Fibroblast of skin of right biceps (primary cell): ENCODE measurements around the gene ATP4A.
A peak's percentile ranks its signal among the peaks of the same experiment; 100 is the strongest.

Experiments
- DNase-seq: peaks from one replicate; pipeline ENCODE4 v3.0.0-alpha.2; 2013

Gene ATP4A

DNA sequence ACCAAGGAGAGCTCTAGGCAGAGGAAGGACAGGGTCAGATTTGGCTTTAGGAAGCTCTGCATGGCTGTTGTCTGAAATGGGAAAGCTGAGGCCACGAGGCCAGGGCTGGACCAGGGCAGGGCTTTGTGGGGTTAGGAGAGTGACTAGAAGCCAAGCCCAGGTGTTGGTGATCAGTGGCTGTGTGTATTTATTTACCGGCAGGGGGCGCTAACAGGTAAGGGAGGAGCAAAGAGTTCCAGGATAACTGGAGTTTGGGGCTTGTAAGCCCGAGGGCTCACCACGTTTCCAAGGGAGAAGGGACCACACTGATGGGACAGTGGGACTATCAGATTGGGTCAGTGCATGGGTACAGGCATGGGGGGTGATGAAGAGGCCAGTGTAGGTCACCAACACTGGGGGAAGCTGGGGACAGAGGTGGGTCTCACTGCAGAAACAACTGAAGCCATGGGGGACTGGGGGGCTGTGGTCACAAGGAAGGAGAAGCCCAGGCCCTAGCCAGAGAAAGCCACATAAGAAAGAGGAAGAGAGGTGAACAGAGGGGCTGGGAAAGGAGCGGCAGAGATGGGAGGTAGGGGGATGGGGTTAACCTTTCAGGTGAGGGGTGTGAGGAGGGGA, 14.2 kb downstream of the ATP4A start:
- peak; percentile 66 for DNase-seq

DNA sequence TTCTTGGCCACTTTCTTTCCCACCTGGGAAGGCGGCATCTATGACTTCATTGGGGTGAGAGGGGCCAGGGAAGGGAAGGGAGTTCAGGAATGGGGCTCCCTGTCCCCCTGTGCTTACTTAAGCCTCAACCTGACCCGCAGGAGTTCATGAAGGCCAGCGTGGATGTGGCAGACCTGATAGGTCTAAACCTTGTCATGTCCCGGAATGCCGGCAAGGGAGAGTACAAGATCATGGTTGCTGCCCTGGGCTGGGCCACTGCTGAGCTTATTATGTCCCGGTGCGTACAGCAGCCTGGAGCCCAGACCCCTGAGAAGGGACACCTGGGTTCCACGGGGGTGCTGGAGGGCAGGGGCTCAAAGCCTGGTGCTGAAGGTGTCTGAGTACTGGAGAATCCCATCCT, 16.9 kb downstream of the ATP4A start:
- DNase-seq: no peak

DNA sequence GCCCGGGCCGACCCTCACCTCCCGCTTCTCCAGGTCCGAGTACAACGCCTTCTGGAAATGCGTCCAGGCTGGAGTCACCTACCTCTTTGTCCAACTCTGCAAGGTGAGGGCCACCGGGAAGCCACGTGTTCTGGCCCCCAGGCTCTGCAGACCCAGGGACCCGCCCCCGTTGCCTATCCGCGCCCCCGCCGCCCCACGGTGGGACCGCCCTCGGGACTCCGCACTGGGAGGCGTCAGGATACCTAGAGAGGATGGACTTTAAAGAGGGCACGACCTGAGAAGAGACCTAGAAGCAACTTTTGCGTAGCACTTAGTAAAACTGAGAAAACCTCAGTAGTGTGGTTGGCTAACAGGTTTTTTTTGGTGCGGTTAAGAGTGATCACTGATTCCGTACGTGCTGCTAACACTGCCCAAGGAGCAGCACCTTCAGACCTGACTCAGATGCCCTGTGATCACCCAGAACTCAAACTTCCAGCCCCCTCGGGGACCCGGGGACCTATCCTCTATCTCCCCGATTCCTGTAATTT, 17.5 kb downstream of the ATP4A start:
- peak; percentile 15 for DNase-seq

DNA sequence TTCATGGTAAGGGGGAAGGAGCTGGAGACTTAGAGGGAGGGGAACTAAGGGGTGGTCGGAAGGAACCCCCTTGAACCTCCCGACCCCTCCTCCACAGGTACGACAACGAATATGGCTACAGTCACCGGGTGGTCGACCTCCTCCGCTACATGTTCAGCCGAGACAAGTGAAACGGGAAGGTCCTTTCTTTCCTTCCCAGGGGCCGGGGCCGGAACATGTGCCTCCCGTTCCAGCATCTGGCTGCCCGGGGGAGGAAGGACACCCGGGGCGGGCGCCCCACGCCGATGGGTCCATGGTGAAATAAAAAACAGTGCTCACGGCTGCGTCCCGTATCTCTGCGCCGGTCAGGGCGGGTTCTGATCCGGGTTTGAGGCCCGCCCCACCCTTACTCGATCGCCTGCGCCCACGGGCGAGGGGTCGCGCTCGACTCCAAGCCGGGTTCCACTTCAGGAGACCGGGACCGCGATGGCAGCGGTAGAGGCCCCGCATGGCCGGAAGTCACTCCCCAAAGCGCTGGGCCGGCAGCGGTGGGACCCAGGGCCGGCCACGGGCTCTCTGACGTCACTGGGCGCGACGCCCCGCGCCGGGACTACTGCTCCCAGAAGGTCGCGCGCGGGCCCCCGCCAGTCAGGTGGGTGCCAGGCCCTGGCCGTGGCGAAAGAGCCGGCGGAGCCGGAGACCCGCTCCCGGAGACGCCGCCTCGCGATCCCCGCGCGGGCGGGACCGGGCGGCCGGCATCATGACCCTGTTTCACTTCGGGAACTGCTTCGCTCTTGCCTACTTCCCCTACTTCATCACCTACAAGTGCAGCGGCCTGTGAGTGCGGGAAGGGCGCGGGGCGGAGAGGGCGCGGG, 18.2 kb downstream of the ATP4A start, which contains the start of gene TMEM147:
TMEM147 (plus strand) TSS at position 626 of the 854 bp plus-strand sequence; CDS start at position 740, 114 bp downstream.
- peak; percentile 89 for DNase-seq

DNA sequence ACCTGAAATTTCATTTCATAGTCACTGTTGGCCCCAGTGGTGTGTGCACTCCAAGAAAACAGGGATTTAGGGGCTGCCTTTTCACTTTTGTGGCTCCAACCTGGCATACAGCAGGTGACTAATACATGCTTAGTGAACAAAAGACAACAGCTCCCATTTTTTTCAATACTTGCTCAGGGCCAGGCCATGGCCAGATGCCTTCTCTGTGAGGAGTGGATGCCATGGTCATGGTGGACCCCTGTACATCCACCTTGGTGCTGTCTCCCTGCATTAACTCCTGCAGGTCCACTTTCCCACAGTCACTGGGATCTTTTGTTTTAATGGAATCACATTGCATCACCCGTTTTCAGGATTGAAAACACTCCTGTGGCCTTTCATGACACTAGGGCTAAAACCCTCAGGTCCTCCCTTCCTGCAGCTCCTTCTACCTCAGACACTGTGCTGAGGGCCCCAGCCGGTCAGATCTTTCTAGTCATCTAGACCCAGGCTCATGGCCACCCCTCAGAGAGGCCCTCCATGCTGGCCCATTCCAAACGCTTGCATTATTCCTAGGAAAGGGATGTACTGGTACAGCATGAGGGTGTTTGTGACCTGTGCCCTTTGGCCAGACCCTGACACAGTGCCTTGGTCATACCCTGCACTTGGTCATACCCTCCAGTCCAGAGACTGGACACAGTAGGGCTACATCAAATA, 19.2 kb downstream of the ATP4A start:
- DNase-seq: no peak

DNA sequence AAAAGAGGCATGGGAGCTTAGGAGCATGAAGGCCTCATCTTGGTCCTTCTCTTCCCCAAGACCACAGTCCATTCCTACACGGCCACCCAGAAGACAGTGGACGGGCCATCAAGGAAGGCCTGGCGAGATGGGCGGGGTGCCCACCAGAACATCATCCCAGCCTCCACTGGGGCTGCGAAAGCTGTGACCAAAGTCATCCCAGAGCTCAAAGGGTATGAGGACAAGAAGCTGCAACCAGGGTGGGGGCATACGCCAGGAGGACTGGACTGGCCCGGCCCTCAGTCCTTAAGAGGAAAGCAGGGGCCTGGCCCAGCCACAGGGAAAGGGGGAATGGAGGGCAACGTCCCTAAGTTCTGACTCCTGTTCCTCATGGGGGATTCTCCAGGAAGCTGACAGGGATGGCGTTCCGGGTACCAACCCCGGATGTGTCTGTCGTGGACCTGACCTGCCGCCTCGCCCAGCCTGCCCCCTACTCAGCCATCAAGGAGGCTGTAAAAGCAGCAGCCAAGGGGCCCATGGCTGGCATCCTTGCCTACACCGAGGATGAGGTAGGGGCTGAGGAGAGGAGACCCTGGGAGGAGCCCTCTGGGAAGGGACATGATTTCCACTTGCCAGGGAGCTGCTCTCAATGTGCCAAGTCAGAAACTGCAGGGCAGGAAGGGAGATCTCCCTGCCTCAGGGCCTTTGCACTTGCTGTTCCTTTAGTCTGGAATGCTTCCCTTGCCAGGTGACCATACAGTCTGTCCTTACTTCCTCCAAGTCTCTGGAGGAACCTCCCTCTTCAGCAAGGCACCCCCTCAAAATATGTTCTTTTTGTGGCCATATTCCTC, 20.0 kb downstream of the ATP4A start:
- DNase-seq: no peak

DNA sequence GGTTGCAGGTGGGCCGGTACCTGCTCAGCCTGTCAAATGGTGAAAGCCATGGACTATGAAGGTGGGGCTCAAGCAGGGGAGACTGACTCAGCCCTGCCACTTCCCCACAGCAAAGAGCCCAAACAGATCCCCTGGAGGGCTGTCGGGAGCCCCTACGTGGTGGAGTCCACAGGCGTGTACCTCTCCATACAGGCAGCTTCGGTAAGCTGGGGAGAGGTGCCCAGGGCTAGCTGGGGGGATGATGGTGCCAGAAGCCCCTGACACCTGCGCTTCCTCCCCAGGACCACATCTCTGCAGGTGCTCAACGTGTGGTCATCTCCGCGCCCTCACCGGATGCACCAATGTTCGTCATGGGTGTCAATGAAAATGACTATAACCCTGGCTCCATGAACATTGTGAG, 21.2 kb downstream of the ATP4A start:
- DNase-seq: no peak

DNA sequence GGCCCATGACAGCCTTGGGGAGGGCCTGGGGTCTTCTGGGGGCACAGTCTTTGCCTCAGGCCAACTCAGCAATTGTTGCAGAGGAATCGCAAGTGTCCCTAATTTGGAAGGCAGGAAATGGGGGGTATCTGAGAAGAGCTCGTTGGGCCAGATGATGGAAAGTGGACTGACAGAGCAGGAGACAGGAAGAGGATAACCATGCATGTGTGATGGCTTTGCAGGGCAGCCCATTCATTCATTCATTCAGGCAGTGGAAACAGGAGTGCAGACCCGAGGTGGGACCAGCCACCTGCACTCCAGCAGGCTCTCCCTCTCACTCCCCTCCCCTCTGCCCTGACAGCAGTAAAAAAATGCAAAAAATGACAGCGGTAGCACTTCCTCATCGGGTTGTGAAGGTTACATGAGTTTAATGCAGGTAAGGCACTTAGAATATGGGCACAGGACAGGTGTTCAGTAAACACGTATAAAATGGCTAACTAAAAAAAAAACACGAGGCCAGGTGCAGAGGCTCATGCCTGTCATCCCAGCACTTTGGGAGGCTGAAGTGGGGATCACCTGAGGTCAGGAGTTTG, 23.0 kb downstream of the ATP4A start:
- no peak for DNase-seq

DNA sequence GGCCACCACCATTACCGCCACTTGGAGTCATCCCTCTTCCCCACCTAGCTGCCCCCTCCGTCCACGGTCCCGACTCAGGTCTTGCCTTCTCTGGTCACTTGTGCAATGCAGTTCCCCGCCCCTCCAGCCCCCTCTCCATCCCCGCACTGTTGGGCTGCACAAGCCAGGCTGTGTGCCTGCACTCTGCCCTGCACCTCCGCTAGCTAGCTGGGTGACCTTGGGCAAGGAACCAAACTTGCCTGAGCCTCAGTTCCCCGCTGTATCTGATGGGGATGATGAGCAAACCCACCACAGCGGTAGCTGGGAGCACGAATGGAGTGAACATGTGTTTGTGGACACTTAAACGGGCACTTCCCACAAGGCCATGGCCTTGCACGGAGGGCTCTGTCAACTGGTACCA, 23.6 kb downstream of the ATP4A start:
- DNase-seq: no peak

DNA sequence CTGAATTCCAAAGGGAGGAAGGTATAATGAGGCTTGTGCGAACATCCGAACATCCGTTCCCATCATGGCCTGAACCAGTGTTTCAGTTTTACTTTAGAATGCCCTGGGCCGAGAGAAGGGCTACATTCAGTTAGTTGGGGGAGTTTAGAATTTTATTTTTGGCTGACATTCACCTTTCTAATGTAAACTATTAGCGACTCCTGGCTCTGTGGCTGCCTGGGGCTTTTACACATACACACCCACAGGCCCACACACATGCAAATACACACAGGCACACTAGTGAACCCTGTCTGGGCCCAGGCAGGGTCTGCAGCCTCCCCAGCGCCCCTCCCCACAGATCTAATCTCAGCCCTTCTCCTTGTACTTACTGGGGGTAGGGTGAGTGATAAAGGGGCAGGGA, 24.1 kb downstream of the ATP4A start:
- no peak for DNase-seq

DNA sequence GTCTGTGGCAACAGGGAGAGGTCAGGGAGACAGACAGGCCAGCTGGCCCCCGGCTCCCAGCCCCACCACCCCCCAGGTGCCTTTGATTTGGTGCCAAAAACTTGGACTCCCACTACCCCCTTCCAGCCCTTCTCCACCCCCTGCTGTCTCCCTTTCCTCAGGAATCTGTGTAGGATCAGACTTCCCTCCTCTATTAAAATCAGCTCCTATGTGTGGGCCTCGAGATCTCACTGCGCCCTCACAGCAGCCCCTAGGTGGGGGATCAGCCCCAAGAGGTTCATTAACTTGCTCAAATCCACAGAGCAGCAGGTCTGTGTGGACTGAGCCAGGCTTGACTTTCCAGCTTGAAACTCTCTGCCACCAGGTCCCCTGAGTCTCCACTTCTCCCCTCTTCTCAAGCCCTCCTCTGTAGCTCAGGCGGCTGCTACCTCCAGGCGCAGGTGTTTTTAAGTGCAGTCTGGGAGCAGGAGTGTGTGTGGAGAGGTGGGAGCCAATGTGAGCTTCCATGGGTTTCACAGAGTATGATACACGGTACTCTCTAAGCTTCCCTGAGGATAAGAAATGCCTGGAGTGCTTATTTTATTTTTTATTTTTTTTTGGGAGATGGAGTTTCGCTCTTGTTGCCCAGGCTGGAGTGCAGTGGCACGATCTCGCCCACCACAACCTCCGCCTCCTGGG, 28.5 kb downstream of the ATP4A start:
- no peak for DNase-seq

DNA sequence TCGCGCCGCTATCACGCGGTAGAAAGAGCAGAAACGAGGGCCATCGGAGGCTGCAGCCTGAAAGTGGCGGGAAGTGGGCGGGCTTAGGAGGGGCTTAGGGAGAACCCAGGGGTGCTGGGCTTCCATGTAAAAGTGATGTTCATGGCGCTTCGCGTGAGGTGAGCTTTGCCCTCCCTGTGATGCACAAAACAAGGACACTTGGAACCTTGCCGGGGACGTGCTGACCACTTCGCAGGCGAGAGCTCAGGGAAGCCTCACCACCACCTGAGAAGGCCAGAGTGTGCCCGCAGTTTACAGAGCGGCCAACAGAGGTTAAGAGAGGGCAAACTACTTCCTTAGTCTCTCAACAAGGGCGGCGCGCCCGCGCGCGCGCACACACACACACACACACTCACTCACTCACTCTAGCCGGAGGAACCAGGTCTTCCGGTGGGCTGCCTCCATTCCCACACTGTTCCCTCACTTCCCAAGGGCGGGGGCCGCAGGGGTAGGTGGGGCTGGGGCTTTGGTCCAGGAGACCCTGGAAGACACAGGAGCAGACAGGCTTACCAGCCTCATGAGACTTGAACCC, 29.6 kb downstream of the ATP4A start:
- DNase-seq: no peak

DNA sequence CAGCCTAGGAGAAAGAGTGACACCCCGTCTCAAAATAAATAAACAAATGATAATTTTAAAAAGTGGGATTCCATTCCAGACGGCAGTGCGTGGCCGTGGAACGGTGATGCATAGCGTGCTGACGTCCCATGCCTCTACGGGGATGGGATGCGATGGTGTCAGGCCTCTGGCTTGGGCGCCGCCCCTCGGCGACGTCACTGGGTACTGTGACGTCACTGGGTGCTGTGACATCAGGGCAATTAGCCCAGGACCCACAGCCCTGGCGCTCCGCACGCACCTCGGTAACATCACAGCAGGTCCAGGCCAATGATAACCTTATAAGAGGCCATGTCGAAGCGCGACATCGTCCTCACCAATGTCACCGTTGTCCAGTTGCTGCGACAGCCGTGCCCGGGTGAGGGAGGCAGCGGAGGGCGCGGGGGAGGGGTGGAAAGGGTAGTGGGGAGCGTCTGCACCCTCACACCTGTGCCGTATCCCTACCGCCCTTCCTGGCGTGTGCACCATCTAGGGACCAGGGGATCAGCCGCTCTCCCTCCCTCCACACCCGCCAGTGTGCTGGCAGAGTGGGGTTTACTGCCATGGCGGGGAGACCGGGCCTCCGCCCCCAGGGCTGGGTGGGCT, 30.1 kb downstream of the ATP4A start, which contains the start of gene GAPDHS:
GAPDHS (plus strand) TSS at position 256 of the 621 bp plus-strand sequence; CDS start at position 328, 72 bp downstream.
- no peak for DNase-seq

DNA sequence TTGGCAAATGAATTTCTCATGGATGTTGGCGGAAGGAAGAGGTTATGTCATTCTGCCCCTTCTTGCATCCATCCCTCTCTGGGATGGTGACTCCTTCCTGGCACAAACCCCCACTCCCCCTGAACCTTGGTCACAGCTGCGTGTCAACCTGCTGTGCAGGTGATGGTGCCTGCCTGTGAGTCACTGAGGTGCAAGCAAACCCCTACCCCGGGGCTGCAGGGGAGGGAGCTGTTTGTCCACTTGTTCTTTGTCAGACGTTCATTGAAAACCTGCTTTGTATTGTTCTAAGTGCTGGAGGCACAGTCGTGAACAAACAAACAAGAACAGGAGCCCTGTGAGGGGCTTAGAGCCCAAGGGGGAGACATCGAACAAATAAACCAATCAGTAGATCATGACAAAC, 32.2 kb downstream of the ATP4A start:
- no peak for DNase-seq

DNA sequence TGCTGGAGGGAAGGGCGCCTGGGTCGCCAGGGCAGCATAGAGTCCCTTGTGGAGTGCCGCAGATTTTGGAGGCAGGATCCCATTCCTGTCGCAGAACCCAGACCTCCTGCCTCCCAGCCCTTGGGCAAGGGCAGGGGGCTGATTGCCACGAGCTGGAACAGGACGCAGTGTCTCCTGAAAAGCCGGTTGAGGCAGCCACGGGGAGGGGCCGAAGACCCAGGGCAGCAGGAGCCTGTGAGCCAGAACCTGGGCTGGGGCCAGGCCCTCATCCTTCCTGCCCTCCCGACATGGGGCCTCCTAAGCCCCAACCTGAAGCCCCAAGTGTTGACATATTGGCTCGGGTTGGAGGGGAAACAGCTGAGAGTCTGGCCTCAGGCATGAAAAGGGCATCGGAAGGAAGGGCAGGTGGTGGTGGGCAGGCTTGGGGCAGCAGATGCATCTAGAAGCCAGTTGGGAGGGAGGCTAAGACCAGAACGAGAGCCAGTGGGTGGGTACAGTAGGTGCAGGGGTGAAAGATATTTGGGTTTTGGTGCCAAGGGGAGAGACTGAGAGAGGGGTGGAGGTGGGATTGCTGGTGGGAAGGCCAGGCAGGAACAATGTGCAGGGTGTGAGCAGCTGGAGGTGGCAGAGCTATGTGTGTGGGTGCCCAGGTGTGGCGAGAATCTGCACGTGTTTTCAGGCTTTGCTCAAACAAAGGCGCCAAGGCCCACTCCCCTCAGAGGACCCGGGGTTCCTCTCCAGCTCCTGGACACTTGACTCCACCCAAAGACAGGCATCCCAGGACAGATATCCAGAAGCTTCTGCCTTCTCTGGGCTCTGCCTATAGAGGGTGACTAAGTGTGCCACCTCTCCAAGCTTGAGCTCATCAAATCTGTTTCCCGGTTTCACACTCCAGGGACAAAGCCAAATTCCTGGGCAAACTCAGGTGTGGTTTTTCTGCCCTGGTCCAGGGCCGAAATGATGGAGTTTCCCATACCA, 33.9 kb downstream of the ATP4A start:
- no peak for DNase-seq

DNA sequence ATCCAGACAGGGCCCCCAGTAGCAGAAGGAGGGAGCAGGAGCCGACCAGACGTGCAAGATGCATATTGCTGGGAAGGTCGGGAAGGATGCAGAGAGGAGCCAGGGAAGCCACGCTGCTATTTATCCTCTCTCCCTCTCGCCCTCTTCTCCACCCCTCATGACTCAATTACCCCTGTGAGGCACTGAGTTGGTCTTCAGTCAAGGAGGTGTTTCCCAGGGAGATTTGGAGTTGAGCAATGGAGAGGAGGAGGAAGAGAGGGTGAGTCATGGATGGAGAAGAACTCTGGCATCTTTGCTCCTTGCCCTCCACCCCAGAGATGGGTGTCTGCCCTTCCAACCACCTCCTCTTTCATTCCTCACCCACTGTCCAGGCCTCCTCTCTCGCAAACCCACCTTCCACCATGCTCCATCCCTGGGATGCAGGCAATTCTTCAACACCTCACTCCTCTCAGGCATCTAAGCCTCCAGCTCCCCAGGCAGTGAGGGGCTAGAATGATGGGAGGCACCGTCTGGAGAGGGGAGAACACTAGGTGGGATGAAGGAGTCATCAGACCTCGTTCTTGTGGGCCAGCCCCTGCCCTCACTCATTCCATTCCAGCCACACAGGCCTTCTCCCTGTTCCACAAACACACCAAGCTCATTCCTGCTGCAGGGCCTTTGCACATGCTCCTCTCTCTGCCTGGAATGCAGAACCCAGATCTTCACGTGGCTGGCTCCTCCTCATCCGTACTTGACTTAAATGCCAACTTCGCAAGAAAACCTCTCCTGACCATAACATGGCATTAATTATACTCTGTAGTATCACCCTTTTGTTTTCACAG, 35.0 kb downstream of the ATP4A start, which contains the start of gene SBSN:
SBSN (minus strand) TSS at position 94 of the 821 bp plus-strand sequence; CDS start at position 64, 30 bp downstream.
- DNase-seq: peak; percentile 80

DNA sequence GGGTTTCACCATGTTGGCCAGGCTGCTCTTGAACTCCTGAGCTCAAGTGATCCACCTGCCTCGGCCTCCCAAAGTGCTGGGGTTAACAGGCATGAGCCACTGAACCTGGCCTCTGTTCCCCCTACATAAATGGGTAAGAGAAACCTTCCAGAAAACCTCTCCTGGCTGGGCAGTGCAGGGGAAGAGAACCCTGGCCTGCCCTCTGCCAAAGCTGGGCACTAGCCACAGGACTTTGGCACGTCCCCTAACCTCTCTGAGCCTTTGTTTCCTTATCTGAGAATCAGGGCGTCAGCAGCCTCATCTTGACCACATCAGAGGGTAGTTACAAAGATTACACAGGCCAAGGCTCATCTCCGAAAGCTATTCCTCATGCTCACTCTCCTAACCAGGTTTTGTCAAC, 37.6 kb downstream of the ATP4A start:
- DNase-seq: no peak

DNA sequence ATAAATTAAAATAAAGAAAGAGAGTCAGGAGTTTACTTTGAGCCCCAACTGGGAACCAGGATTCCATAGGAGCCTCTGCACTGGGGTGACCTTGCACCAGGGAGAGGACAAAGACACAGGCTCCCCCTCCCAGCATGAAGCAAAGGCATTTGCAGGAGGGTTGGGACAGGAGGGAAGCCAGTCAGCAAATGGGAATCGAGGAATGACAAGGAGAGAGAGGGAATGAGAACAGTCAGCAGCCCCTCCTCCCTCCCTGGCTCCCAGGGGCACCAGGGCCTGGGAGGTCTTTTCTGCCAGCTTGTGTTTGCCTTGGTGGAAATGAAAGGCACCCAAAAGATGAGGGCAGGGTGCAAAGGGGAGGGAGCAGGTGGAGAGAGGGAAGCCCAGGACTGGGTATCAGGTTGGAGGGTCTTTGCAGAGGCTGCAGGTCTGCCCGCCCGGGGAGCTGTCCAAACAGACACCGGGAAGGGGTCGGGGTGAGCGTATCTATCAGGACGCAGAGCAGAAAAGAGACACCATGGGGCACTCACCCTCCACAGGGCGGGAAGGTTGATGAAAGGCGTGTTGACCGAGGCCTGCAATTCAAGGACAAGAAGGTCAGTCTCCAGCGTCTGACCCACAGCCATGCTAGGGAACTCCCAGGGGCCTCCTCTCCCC, 39.1 kb downstream of the ATP4A start:
- DNase-seq: no peak
